Fibroblast of the aortic adventitia (primary cell): ENCODE data around the gene OXSR1. TPM values are rescaled to one million over a fixed set of nuclear protein-coding genes. Genes with fewer than 3 reads are reported as not detected.

Experiments
- DNase-seq: peaks from one replicate; pipeline ENCODE4 v3.0.0-alpha.2; 2010; ENCODE audit warnings: low read depth
- H3K4me3 ChIP-seq: 2 replicates; pipeline ENCODE4 v1.5.1; 2011; ENCODE audit warnings: low read depth, mild to moderate bottlenecking, control low read depth, low read length, moderate library complexity
- CTCF ChIP-seq: IDR thresholded peaks from 2 replicates; pipeline ENCODE4 v1.5.1; 2011; ENCODE audit warnings: mild to moderate bottlenecking, low read length, control low read depth, inconsistent platforms; ENCODE audit not compliant: insufficient read depth
- total RNA-seq: library from RNA; depleted of rRNA; stranded (reverse); fragments of >200 nt; gene quantifications from 2 replicates; pipeline ENCODE4 v1.2.3, GENCODE V29; 2012; ENCODE audit warnings: low replicate concordance

The OXSR1 gene
- total RNA-seq, 1 donor = 36.2 TPM

GRCh38 chr3:38140326-38141172 lies 24.8 kb upstream of the OXSR1 start:
- no peak overlapping the region for H3K4me3 ChIP-seq
- DNase-seq = no peak
- no peak for TF ChIP-seq CTCF

- TF ChIP-seq CTCF = no peak
- H3K4me3 ChIP-seq = no peak overlapping the region
- DNase-seq = no peak
These were observed 24.0 kb upstream of the OXSR1 start for GRCh38 chr3:38141173-38141951.

GRCh38 chr3:38141952-38142273 lies 23.4 kb upstream of the OXSR1 start:
- no peak for DNase-seq
- no peak overlapping the region for H3K4me3 ChIP-seq
- TF ChIP-seq CTCF = no peak

- no peak for TF ChIP-seq CTCF
- no peak overlapping the region for H3K4me3 ChIP-seq
- DNase-seq = no peak
These were observed 22.4 kb upstream of the OXSR1 start for GRCh38 chr3:38142959-38143358.

- no peak for DNase-seq
- no peak for TF ChIP-seq CTCF
- H3K4me3 ChIP-seq = no peak overlapping the region
These were observed 21.8 kb upstream of the OXSR1 start for GRCh38 chr3:38143511-38143910.

GRCh38 chr3:38146504-38146903 lies 18.8 kb upstream of the OXSR1 start:
- TF ChIP-seq CTCF = no peak
- no peak for DNase-seq
- H3K4me3 ChIP-seq = no peak overlapping the region
